ENCODE measurements around the gene PLXNA4.

The PLXNA4 gene

GRCh38 chr7:132500727-132501440 is 75.4 kb downstream of the PLXNA4 start:
- DNase-seq, result no peak

GRCh38 chr7:132499487-132499886 is 76.8 kb downstream of the PLXNA4 start:
- no peak for DNase-seq

- no peak for DNase-seq
Measured at GRCh38 chr7:132499065-132499464, 77.2 kb downstream of the PLXNA4 start.

GRCh38 chr7:132498319-132498718 is 78.0 kb downstream of the PLXNA4 start:
- DNase-seq, result no peak

GRCh38 chr7:132497098-132497497 is 79.2 kb downstream of the PLXNA4 start:
- DNase-seq, result no peak

- no peak for DNase-seq
Measured at GRCh38 chr7:132495936-132496335, 80.3 kb downstream of the PLXNA4 start.

GRCh38 chr7:132494474-132494873 is 81.8 kb downstream of the PLXNA4 start:
- DNase-seq, result no peak

GRCh38 chr7:132492823-132493445 is 83.3 kb downstream of the PLXNA4 start:
- DNase-seq, result no peak

- DNase-seq, result no peak
Measured at GRCh38 chr7:132491391-132491945, 84.8 kb downstream of the PLXNA4 start.

- no peak for DNase-seq
Measured at GRCh38 chr7:132490474-132490873, 85.8 kb downstream of the PLXNA4 start.

- DNase-seq, result no peak
Measured at GRCh38 chr7:132489776-132490237, 86.5 kb downstream of the PLXNA4 start.

GRCh38 chr7:132488634-132489302 is 87.5 kb downstream of the PLXNA4 start:
- no peak for DNase-seq

- no peak for DNase-seq
Measured at GRCh38 chr7:132486274-132486610, 90.0 kb downstream of the PLXNA4 start.

- peak; percentile 4 for DNase-seq
Measured at GRCh38 chr7:132485600-132486273, 90.5 kb downstream of the PLXNA4 start.

GRCh38 chr7:132485136-132485535 is 91.1 kb downstream of the PLXNA4 start:
- DNase-seq, result no peak

GRCh38 chr7:132482866-132483265 is 93.4 kb downstream of the PLXNA4 start:
- no peak for DNase-seq

GRCh38 chr7:132480534-132480933 is 95.7 kb downstream of the PLXNA4 start:
- DNase-seq, result no peak

- no peak for DNase-seq
Measured at GRCh38 chr7:132476541-132476940, 99.7 kb downstream of the PLXNA4 start.

GRCh38 chr7:132475669-132476116 is 100.6 kb downstream of the PLXNA4 start:
- DNase-seq, result no peak

- DNase-seq, result no peak
Measured at GRCh38 chr7:132475037-132475668, 101.1 kb downstream of the PLXNA4 start.

- no peak for DNase-seq
Measured at GRCh38 chr7:132472463-132473120, 103.7 kb downstream of the PLXNA4 start.

GRCh38 chr7:132471515-132471914 is 104.8 kb downstream of the PLXNA4 start:
- DNase-seq, result no peak

Measured in activated naive CD4-positive, alpha-beta T cell treated with Interleukin-2 at 50 U/mL for 16 hours (primary cell).